Uterus (tissue), 2 donors: ENCODE measurements around the gene APOL4.

Experiments
- POLR2A ChIP-seq, 2 donors: fragments of 450-650 bp; IDR thresholded peaks; one replicate each; pipeline ENCODE4 v1.6.1; 2016; ENCODE audit warnings: antibody characterized with exemption in 2 of 2, mild to moderate bottlenecking in 1 of 2, moderate library complexity in 1 of 2
- TF ChIP-seq, protein P1 (sequence below), 4 experiments: fragments of 200-600 bp in 2 of 4; fragments of 450-650 bp in 2 of 4; sonication (generic) in 2 of 4; IDR thresholded peaks; one replicate each; pipeline ENCODE4 v1.5.1; 2016 to 2019; ENCODE audit warnings: antibody characterized with exemption in 4 of 4, mild to moderate bottlenecking in 2 of 4, moderate library complexity in 1 of 4

DNA sequence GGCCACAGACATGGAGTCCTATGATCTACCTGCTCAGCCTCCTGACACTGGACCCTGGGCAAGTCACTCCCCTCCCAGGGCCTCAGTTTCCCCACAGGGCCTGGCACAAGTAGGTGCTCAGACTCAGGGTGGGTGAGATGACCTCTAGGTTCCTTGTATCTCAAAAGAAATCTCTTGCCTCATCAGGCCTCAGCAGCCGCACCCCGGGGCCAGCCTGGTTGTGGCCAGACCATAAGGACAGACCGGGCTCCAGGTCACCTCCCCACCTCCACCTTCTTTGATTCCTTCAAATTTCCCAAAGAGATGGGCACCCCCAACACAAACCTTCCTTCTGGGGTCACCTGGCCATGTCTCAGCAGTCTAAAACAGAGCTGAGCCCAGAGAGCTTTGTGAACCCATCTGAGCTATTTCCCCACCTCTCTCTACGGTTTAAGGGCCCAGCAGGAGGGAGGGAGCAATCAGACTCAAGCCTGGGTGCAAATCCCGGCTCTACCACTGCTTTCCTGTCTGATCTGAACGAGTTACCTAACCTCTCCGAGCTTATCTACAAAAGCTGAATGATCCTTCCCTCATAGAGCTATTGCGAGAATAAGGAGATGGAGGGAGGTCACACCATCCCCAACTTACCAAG lies 2.5 kb upstream of the APOL4 start:
- no peak for TF ChIP-seq POLR2A (IDR thresholded peaks at IDR 0.05)
- TF ChIP-seq, protein P1, sequence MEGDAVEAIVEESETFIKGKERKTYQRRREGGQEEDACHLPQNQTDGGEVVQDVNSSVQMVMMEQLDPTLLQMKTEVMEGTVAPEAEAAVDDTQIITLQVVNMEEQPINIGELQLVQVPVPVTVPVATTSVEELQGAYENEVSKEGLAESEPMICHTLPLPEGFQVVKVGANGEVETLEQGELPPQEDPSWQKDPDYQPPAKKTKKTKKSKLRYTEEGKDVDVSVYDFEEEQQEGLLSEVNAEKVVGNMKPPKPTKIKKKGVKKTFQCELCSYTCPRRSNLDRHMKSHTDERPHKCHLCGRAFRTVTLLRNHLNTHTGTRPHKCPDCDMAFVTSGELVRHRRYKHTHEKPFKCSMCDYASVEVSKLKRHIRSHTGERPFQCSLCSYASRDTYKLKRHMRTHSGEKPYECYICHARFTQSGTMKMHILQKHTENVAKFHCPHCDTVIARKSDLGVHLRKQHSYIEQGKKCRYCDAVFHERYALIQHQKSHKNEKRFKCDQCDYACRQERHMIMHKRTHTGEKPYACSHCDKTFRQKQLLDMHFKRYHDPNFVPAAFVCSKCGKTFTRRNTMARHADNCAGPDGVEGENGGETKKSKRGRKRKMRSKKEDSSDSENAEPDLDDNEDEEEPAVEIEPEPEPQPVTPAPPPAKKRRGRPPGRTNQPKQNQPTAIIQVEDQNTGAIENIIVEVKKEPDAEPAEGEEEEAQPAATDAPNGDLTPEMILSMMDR (IDR thresholded peaks at IDR 0.05): no peak
